Endothelial cell of umbilical vein (primary cell): ENCODE data around the gene GRAMD1B.

Experiments used
- EZH2 ChIP-seq: IDR thresholded peaks from 2 replicates; pipeline ENCODE4 v1.6.1; 2012; ENCODE audit warnings: borderline replicate concordance, low read depth, mild to moderate bottlenecking, moderate library complexity, low read length, inconsistent platforms; ENCODE audit not compliant: severe bottlenecking
- FOS ChIP-seq: IDR thresholded peaks from 2 replicates; pipeline ENCODE4 v1.6.1; 2011; ENCODE audit warnings: mild to moderate bottlenecking, low read length, moderate library complexity, borderline replicate concordance; ENCODE audit not compliant: insufficient read depth
- GATA2 ChIP-seq: IDR thresholded peaks from 2 replicates; pipeline ENCODE4 v1.7.0; 2011; ENCODE audit warnings: low read depth, mild to moderate bottlenecking, moderate library complexity, mixed read lengths, low read length; ENCODE audit not compliant: insufficient read length, insufficient read depth
- JUN ChIP-seq: IDR thresholded peaks from 2 replicates; pipeline ENCODE4 v1.6.1; 2011; ENCODE audit warnings: borderline replicate concordance, low read depth; ENCODE audit not compliant: insufficient read length, insufficient read depth
- MYC ChIP-seq: IDR thresholded peaks from one replicate; pipeline ENCODE4 v1.6.1; 2011; ENCODE audit warnings: mild to moderate bottlenecking, low read depth, low read length
- POLR2A ChIP-seq: IDR thresholded peaks from 2 replicates; pipeline ENCODE4 v1.6.1; 2012; ENCODE audit warnings: low read depth, mild to moderate bottlenecking, control low read depth, low read length
- POLR2AphosphoS5 ChIP-seq: IDR thresholded peaks from 2 replicates; pipeline ENCODE4 v1.6.1; 2012; ENCODE audit warnings: low read depth, mild to moderate bottlenecking, control low read depth, low read length, moderate library complexity; ENCODE audit not compliant: insufficient read depth
- TF ChIP-seq, protein P1 (sequence below), 2 donors: IDR thresholded peaks; 1 replicate in 1 of 2; 2 replicates in 1 of 2; pipeline ENCODE4 v1.5.1; 2011; ENCODE audit warnings: low read length in 2 of 2, mild to moderate bottlenecking in 2 of 2, moderate library complexity in 2 of 2, control low read depth in 1 of 2, inconsistent platforms in 1 of 2, low read depth in 1 of 2; ENCODE audit not compliant: insufficient read depth in 1 of 2; ENCODE audit errors: extremely low read depth in 1 of 2
- TF ChIP-seq, protein P2 (sequence below): IDR thresholded peaks from 2 replicates; pipeline ENCODE4 v1.6.1; 2011; ENCODE audit not compliant: insufficient read depth, insufficient read length

DNA sequence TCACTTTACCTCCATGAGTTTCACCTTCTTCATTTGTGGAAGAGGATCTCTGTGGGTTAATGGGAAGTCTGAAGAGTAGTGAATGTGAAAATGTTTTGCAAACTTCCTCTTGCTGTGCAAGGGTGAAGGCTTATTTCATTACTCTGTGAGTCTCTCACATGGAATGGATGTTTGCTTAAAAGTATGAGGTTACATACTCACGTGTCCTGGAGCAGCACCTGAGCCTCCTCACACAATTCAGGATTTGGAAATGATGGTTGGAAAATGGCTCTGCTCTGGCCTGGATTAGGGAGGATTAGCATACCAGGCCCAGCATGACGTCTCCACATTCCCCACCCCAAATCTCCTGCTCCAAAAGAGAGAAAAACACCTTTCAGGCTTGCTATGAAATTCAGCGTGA is 4.8 kb downstream of the GRAMD1B start:
- TF ChIP-seq, protein P1, sequence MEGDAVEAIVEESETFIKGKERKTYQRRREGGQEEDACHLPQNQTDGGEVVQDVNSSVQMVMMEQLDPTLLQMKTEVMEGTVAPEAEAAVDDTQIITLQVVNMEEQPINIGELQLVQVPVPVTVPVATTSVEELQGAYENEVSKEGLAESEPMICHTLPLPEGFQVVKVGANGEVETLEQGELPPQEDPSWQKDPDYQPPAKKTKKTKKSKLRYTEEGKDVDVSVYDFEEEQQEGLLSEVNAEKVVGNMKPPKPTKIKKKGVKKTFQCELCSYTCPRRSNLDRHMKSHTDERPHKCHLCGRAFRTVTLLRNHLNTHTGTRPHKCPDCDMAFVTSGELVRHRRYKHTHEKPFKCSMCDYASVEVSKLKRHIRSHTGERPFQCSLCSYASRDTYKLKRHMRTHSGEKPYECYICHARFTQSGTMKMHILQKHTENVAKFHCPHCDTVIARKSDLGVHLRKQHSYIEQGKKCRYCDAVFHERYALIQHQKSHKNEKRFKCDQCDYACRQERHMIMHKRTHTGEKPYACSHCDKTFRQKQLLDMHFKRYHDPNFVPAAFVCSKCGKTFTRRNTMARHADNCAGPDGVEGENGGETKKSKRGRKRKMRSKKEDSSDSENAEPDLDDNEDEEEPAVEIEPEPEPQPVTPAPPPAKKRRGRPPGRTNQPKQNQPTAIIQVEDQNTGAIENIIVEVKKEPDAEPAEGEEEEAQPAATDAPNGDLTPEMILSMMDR (IDR thresholded peaks at IDR 0.05; ENCODE audit: extremely low read depth in 1 of 2, insufficient read depth in 1 of 2, low read depth in 1 of 2, low read length in 2 of 2) = no peak
- TF ChIP-seq FOS = no peak
- no peak for TF ChIP-seq POLR2A
- TF ChIP-seq, protein P2, sequence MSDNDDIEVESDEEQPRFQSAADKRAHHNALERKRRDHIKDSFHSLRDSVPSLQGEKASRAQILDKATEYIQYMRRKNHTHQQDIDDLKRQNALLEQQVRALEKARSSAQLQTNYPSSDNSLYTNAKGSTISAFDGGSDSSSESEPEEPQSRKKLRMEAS = no peak
- no peak for TF ChIP-seq GATA2
- TF ChIP-seq POLR2AphosphoS5 = no peak
- no peak for TF ChIP-seq EZH2
- no peak for TF ChIP-seq MYC
- no peak for TF ChIP-seq JUN
